GM21367 (cell line): Measurements from ENCODE around the gene MTCH1.

Experiments used
- ATAC-seq: cut with Tn5 transposase; IDR thresholded peaks from one replicate; pipeline ENCODE4 v1.9.1; 2021; ENCODE audit not compliant: unreplicated experiment

The MTCH1 gene, protein sequence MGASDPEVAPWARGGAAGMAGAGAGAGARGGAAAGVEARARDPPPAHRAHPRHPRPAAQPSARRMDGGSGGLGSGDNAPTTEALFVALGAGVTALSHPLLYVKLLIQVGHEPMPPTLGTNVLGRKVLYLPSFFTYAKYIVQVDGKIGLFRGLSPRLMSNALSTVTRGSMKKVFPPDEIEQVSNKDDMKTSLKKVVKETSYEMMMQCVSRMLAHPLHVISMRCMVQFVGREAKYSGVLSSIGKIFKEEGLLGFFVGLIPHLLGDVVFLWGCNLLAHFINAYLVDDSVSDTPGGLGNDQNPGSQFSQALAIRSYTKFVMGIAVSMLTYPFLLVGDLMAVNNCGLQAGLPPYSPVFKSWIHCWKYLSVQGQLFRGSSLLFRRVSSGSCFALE

DNA sequence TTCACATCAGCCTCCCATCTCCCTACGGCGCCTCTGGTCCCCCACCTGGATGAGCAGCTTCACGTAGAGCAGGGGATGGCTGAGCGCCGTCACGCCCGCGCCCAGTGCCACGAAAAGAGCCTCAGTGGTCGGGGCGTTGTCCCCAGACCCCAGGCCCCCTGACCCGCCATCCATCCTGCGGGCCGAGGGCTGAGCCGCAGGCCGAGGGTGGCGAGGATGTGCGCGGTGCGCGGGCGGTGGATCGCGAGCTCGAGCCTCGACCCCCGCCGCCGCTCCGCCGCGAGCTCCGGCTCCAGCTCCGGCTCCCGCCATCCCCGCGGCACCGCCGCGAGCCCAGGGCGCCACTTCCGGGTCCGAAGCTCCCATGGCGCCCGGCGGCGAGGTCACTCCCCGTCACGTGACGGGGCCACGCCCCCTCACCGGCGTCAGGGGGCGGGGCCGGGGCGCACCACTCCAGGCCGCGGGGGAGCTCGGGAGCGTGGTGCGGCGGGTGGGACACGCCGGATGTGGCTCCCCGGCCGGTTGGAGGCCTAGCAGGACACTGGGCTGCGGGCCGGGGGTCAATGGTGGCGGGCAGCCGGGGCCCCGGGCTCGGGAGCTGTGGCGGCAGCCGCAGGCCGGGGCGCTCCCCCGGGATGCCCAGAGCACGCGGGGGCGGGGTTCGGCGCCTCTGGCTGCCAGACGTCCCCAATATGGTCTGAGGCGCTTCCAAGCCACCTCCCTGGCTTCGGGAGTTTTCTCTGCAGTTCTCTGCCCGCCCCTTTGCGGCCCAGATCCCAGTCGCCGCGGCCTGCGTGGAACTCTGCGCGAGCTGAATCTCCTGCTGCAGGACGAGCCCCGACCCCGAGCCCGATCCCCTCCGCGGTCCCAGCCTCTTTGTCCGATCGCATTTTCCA is at the start of gene MTCH1:
MTCH1 (minus strand) TSS at position 389 of the 896 bp plus-strand sequence; CDS start at position 366, 23 bp downstream.
- ATAC-seq: peak; percentile 63

DNA sequence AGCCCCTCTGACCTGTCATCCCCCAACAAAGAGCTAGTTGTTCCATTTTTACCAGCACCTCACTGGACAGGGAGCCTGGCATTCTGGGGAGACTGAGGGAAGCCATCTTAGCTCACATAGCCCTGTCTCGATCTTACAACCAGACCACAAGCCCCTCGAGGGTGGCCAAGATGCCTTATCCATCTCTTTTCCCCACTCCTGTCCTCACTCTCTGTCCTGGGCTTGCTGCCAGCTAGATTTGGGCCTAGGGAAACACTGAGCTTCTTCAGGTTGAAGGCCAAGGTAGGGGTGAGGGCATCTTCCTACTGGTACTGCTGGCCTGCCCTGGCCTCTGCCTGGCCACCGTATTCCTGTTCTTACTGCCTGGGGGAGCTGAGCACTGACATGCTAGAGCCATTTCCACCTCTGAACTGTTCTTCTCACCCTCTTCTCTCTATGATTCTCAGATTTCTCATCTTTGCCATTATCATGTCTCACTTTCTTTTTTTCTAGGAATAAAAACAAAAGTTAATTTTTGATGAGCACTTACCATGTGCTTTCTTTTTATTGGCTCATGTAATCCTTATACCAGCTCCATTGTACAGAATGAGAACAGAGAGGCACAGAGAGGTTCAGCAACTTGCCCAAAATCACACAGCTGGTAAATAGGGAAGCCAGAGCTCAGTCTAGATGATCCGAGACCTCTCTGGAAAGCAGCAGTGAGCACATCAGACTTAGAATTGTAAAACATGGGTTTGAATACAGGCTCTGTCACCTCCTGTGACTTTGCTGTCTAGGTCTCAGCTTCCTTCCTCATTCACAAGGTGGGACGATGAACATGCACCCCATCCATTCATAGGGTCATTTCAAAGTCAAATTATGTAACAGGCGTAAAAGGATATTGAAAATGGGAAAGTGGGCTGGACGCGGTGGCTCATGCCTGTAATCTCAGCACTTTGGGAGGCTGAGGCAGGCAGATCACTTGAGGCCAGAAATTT is 48.1 kb upstream of the MTCH1 start:
- no peak for ATAC-seq

GRCh38 chr6:37033255-37033654 is 47.3 kb upstream of the MTCH1 start:
- ATAC-seq: no peak

DNA sequence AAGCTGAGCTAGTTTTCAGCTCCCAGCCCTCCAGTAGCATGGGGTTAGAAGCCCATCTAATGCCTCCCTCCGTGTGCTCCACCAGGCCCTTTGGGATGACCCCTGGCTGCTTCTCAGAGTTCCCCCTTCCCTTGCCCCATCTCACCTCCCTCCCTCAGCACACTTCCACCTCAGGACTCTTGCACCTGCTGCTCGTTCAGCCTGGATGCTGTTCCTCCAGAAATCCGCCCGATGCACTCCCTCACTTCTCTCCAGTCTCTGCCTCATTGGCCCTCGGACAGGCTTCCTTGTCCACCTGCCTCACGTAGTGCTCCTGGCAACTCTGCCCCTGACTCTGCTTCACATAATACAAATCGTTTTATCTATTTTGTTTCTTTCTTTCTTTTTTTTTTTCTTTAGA is 46.2 kb upstream of the MTCH1 start:
- no peak for ATAC-seq

GRCh38 chr6:37030599-37030998 is 44.6 kb upstream of the MTCH1 start:
- ATAC-seq: no peak

GRCh38 chr6:37029249-37029971 is 43.4 kb upstream of the MTCH1 start:
- no peak for ATAC-seq

DNA sequence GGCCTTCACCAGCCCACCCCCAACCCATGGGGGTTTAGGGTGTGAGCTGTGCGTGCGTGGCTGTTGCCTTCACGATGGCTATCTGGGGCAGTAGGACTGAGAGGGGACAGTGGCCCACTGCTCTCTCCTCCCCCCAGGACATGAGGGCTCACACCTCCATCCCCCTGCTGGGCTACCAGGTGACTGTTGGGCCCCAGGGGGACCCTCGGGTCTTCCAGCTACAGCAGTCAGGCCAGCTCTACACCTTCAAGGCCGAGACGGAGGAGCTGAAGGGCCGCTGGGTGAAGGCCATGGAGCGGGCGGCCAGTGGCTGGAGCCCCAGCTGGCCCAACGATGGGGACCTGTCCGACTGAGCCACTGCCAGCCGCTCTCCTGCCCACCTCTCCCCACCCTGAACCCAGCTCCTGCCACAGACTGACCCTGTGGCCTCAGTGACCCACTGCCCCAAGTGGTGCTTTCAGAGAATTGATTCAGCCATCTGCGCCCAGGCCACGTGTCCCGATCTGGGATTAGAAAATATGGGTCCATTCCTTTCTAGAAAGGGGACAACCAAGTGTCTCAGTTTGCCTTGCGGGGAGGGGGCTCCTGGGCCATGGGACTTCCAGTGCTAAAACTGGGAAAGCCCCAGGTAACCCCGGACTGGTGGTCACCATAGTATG is 41.9 kb upstream of the MTCH1 start:
- ATAC-seq: no peak

DNA sequence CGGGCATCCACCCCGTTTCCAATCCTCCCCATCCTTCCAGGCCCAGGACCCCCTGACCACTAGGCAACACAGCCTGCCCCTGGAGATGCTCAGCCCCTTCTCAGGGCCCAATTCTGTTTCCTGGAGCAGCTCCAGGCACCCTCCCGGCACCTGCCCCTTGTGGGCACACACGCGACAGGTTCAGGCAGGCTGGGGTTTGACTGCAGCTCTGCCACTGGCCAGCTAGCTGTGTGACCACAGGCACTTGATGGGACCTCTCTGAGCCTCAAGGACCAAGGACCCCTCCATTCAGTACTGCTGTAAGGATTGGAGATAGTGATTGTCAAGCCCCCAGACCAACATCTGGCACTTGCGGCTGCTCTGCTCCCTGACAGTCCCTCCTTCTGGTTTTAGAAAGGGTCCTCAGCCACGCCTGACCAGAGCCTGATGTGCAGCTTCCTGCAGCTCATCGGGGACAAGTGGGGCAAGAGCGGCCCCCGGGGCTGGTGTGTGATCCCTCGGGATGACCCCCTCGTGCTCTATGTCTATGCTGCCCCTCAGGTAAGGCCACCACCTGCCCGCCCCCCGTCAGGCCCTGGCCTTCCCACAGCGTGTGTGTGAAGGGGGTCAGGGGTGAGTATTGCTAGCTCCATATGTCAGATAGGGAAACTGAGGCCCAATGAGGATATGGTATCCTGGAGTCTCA is 41.2 kb upstream of the MTCH1 start:
- no peak for ATAC-seq

GRCh38 chr6:37025621-37026466 is 39.8 kb upstream of the MTCH1 start:
- ATAC-seq: no peak

- no peak for ATAC-seq
These were observed 38.8 kb upstream of the MTCH1 start for GRCh38 chr6:37024656-37025337.

GRCh38 chr6:37022135-37022863 is 36.3 kb upstream of the MTCH1 start:
- no peak for ATAC-seq

DNA sequence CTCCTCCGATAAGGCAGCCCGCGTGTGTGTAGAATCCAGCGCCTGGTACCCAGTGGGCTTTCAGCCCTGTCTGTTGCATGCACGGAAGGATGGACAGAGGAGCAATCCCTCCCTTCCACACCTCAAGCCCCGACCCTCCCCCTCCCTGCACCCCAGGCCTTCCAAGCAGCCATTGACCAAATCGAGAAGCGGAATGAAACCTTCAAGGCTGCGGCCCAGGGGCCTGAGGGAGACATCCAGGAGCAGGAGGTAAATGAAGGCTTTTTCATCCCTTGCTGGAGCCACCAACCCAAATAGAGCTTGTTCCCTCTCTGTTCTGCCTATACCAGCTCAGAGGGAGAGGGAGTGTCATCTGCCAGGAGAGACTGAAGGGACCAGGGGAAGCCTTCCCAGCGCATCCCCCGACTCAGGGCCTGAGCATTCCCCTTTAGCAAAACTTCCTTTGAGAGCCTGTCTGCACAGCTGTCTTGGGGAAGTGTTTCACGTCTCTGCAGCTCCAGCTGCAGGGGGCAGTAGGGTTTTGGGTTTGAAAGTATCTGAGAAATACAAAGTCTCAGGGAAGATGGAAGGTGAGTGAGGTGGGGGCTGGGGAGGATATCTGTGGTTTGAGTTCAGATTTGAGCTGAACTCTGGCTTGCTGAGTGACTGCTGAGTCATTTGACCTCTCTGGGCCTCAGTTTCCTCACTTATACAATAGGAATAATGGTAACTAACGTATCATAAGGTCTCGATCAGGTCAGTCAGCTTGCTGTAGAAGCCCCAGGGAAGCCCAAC is 35.5 kb upstream of the MTCH1 start:
- no peak for ATAC-seq

DNA sequence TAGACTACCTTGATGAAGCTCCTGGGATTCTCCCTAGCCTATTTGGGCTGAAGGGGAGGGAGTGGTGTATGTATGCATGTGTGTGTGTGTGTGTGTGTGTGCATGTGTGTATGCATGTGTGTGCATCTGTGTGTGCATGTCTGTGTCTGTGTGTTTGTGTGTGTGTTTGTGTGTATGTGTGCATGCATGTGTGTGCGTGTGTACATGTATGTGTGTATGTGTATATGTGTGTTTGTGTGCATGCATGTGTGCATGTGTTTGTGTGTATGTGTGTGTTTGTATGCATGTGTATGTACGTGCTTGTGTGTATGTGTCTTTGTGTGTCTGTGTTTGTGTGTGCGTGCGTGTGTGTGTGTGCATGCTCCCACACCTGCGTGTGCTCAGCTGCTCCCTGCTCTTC is 34.8 kb upstream of the MTCH1 start:
- ATAC-seq: no peak

DNA sequence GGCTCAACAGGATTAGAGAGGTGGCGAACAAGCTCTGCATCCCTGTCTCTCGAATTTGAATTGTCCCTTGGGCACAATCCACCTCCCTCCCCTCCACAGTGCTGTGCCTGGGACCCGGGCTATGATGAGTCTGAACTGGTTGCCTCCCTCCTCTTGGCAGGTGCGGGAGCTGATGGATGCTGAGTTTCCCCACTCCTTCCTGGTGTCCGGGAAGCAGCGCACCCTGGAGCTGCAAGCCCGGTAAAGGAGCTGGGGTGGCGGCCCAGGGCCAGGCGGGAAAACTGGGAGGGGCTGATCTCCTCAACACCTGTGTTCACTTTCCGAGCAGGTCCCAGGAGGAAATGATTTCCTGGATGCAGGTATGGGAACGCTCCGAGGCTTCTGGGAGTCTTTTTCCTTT is 34.4 kb upstream of the MTCH1 start:
- no peak for ATAC-seq

DNA sequence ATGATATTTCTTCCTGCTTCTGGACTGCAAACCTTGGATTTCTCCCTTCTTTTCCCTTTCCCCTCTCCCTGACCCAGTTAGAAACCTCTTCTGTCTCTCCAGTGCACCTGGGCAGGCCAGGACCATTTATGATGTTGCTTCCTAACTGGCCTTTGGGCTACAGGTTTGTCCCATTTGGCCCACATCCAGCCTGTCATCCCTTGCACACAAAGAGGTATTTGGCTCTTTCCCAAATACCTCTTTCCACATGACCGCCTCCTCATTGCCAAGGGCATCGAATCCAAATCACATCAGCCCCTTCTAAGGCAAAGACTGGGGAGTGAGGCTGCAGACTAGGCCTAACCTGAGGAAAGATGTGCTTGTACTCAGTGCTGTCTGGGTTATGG is 33.1 kb upstream of the MTCH1 start:
- no peak for ATAC-seq
